Subcutaneous abdominal adipose tissue (tissue), 5 donors: ENCODE data around the gene DMRTA2.

Source experiments
- H3K27ac ChIP-seq: one replicate; pipeline ENCODE4 v1.7.0; 2013; ENCODE audit warnings: low read depth, mild to moderate bottlenecking, inconsistent platforms, low read length, moderate library complexity
- H3K27me3 ChIP-seq, 5 donors: one replicate each; pipeline ENCODE4 v1.7.0; 2013; ENCODE audit warnings: low read length in 5 of 5, inconsistent platforms in 1 of 5; ENCODE audit not compliant: control insufficient read depth in 5 of 5, insufficient read depth in 4 of 5
- H3K36me3 ChIP-seq, 5 donors: one replicate each; pipeline ENCODE4 v1.7.0; 2013; ENCODE audit warnings: low read length in 5 of 5; ENCODE audit not compliant: control insufficient read depth in 5 of 5, insufficient read depth in 5 of 5
- H3K4me1 ChIP-seq, 5 donors: one replicate each; pipeline ENCODE4 v1.7.0; 2013; ENCODE audit warnings: low read length in 5 of 5, mild to moderate bottlenecking in 3 of 5, moderate library complexity in 1 of 5; ENCODE audit not compliant: control insufficient read depth in 5 of 5, insufficient read depth in 5 of 5
- H3K4me3 ChIP-seq, 5 donors: one replicate each; pipeline ENCODE4 v1.7.0; 2013; ENCODE audit warnings: low read length in 5 of 5, low read depth in 1 of 5
- H3K9ac ChIP-seq, 5 donors: one replicate each; pipeline ENCODE4 v1.7.0; 2013; ENCODE audit warnings: low read length in 5 of 5, mild to moderate bottlenecking in 4 of 5, moderate library complexity in 3 of 5
- H3K9me3 ChIP-seq, 5 donors: one replicate each; pipeline ENCODE4 v1.7.0; 2013; ENCODE audit warnings: low read length in 5 of 5; ENCODE audit not compliant: control insufficient read depth in 5 of 5
- donor health status: healthy.
- donor health status: healthy.
- donor health status: healthy.
- donor health status: healthy.
- donor health status: healthy.

Gene DMRTA2

GRCh38 chr1:50418600-50419109 lies 4.6 kb downstream of the DMRTA2 start:
- no peak overlapping the region for H3K9ac ChIP-seq
- peak overlapping the region in 4 of 5 donors; percentile 32 to 66 (median 51) for H3K4me3 ChIP-seq
- peaks cover 0 to 47% (median 41%) of the 10 kb centered on the region in 5 donors for H3K4me1 ChIP-seq
- H3K27me3 ChIP-seq, result peaks cover 67 to 96% (median 90%) of the 10 kb centered on the region in 5 donors
- no peaks in the 10 kb centered on the region for H3K36me3 ChIP-seq
- H3K27ac ChIP-seq, result no peak overlapping the region
- peaks cover 0 to 2% (median 0%) of the 10 kb centered on the region in 5 donors for H3K9me3 ChIP-seq

GRCh38 chr1:50417946-50418599 lies 5.2 kb downstream of the DMRTA2 start:
- Histone ChIP-seq H3K36me3 (no peaks in the 10 kb centered on the region), H3K9me3 (peaks cover under 1 to 5% (median 3%) of the 10 kb centered on the region in 5 donors), H3K4me3 (peak overlapping the region in 4 of 5 donors; percentile 32 to 66 (median 51)), H3K9ac (no peak overlapping the region), H3K27ac (no peak overlapping the region), H3K27me3 (peaks cover 66 to 93% (median 86%) of the 10 kb centered on the region in 5 donors), H3K4me1 (peaks cover 0 to 41% (median 35%) of the 10 kb centered on the region in 5 donors)

GRCh38 chr1:50417507-50417906 lies 5.7 kb downstream of the DMRTA2 start:
- H3K4me1 ChIP-seq, result peaks cover 0 to 35% (median 30%) of the 10 kb centered on the region in 5 donors
- H3K27me3 ChIP-seq, result peaks cover 60 to 90% (median 81%) of the 10 kb centered on the region in 5 donors

DNA sequence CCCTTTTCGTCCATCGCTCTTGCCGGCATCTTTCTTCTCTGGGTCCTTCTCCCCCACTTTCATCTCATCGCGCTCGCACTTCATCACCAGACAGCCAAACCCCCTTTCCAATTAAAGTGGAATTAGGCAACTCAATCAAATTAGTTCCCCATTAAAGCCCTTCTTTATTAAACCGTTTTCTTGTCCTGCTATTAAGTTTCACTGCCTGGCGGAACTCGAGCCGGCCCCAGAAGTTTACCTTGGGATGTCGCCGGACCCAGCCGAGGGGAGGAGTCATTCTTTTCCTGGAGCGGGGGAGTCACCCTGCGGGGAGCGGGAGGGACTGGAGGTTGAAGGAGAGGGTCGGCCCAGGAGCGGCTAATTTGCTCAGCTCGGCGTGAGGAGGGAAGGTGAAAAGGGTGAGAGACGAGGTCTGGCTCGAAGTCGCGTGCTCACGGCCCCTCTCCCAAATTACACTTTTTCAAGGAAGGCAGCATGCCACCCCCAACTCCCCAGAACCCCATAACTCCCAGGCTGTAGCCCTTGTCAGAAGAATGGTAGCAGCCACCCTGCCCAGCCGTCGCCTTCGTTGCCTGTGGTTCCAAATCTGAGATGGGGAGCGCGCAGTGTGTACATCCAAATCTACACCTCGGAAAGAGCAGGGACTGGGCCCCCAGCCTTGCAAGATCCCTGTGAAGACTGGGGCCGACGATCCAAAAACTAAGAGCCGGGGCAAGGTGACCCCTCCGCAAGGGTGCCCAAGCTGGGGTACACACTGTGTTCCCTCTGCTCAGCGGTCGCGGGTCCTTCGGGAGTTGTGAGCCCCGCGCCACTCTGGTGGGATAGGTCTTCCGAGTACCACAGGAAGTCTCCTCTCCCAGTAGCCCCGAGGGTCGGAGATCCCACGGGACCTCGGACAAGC lies 6.4 kb downstream of the DMRTA2 start:
- Histone ChIP-seq H3K9me3 (peaks cover 3 to 9% (median 5%) of the 10 kb centered on the region in 5 donors), H3K36me3 (no peaks in the 10 kb centered on the region), H3K27me3 (peaks cover 54 to 86% (median 74%) of the 10 kb centered on the region in 5 donors), H3K4me1 (peaks cover 0 to 34% (median 28%) of the 10 kb centered on the region in 5 donors), H3K4me3 (no peak overlapping the region), H3K9ac (no peak overlapping the region), H3K27ac (no peak overlapping the region)

More at GRCh38 chr1:50417507-50417906, 5.7 kb downstream of the DMRTA2 start:
- Histone ChIP-seq H3K27ac (no peak overlapping the region), H3K9ac (no peak overlapping the region), H3K36me3 (no peaks in the 10 kb centered on the region), H3K4me3 (no peak overlapping the region), H3K9me3 (peaks cover 3 to 8% (median 5%) of the 10 kb centered on the region in 5 donors)

DNA sequence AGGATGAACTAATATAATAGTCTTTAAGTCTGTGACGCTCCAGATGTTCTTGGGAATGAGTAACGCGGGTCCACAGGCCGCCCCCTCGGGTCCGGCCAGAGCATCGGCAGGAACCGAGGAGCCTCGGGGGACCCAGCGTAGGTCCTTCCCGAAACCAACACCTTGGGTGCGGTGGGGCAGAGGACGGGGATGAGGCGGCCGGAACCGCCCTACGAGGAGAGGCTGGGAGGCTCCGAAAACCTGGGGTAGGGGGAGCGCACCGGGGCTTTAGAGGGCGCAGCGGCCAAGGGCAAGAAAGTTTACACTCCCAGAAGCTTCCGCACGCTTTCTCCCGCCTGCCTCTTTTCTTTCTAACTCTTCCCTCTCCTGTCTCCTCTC lies 7.1 kb downstream of the DMRTA2 start:
- peaks cover 48 to 80% (median 67%) of the 10 kb centered on the region in 5 donors for H3K27me3 ChIP-seq
- H3K4me3 ChIP-seq, result no peak overlapping the region
- H3K9me3 ChIP-seq, result peaks cover 3 to 9% (median 5%) of the 10 kb centered on the region in 5 donors
- H3K36me3 ChIP-seq, result no peaks in the 10 kb centered on the region
- peaks cover 0 to 34% (median 28%) of the 10 kb centered on the region in 5 donors for H3K4me1 ChIP-seq
- H3K27ac ChIP-seq, result no peak overlapping the region
- no peak overlapping the region for H3K9ac ChIP-seq

DNA sequence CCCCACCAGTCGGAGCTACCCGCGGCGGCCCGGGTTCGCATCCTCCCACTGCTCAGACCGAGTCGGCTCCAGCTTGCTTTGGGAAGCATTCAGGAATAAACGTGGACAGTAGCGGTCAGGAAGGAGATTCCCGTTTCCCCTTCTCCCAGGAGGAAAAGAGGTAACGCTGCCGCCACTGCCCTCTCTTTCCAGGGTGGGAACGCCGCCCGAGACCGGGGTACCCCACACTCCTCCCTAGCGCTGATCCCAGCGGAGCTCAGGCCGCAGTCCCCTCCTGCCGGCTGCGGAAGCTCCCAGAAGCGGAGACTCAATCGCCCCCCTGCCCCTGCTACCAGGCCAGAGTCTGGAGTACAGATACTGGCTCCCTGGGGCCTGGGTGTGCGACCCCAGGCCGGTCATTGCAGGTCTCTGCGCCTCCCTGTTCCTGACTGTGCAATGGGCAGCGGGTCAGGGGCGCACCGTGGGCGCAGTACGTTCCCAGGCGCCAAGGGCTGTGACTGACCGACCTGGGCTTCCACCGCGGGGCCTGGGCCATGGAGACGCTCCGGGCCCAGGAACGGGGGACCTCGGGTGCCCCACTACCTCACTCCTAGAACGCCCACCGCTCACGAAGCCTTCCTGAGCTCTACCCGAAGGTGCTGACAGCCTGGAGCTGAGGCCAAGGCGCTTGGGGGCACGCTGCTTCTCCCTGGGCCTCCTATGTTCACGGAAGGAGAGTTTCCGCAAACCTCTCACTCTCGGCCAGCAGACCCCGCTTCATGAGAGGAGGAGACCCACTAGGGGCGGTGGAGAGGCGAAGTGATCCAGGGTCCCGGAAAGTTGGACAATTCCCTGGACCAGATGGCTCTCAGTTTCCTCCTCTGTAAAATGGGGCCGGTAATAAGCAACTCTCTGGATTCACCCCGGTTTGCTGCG lies 7.8 kb downstream of the DMRTA2 start:
- H3K4me3 ChIP-seq, result no peak overlapping the region
- no peaks in the 10 kb centered on the region for H3K36me3 ChIP-seq
- H3K4me1 ChIP-seq, result peaks cover 0 to 27% (median 23%) of the 10 kb centered on the region in 5 donors
- H3K9me3 ChIP-seq, result peaks cover 3 to 9% (median 5%) of the 10 kb centered on the region in 5 donors
- no peak overlapping the region for H3K27ac ChIP-seq
- peaks cover 42 to 74% (median 61%) of the 10 kb centered on the region in 5 donors for H3K27me3 ChIP-seq
- no peak overlapping the region for H3K9ac ChIP-seq

GRCh38 chr1:50414853-50415234 lies 8.4 kb downstream of the DMRTA2 start:
- Histone ChIP-seq H3K27me3 (peaks cover 39 to 68% (median 54%) of the 10 kb centered on the region in 5 donors), H3K27ac (no peak overlapping the region), H3K4me1 (peaks cover 0 to 26% (median 23%) of the 10 kb centered on the region in 5 donors), H3K4me3 (no peak overlapping the region), H3K9me3 (peaks cover 3 to 9% (median 7%) of the 10 kb centered on the region in 5 donors), H3K36me3 (no peaks in the 10 kb centered on the region), H3K9ac (no peak overlapping the region)

DNA sequence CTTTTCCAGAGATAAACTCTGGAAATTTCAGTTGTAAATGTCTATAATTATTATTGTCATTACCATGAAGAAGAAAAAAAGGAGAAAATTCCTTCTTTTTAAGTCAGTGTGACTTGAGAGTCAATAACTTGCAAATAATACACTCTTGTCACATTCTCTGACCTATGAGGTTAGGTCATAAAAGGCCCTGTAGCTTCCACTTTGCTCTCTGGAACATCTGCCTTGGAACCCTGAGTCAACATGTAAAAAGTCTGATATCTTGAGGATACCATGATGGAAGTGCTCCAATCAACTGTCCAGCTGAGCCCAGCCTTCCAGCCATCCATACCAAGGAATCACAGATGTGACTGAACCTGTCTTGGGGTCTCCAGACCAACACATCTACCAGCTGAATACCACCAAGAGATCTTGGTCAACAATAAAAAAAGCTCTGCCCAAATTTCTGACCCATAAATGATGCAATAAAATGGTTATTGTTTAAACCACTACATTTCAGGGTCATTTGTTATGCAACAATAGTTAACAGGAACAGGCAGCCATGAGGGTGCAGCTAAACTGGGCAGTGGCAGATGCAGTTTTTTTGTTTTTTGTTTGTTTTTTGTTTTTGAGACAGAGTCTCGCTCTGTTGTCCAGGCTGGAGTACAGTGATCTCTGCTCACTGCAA lies 10.3 kb downstream of the DMRTA2 start:
- Histone ChIP-seq H3K9me3 (peaks cover 3 to 9% (median 7%) of the 10 kb centered on the region in 5 donors), H3K36me3 (no peaks in the 10 kb centered on the region), H3K27ac (no peak overlapping the region), H3K9ac (no peak overlapping the region), H3K27me3 (peaks cover 29 to 50% (median 40%) of the 10 kb centered on the region in 5 donors), H3K4me3 (no peak overlapping the region), H3K4me1 (peaks cover 0 to 12% (median 9%) of the 10 kb centered on the region in 5 donors)

GRCh38 chr1:50405814-50406213 lies 17.4 kb downstream of the DMRTA2 start:
- no peaks in the 10 kb centered on the region for H3K36me3 ChIP-seq
- H3K9ac ChIP-seq, result no peak overlapping the region
- H3K27me3 ChIP-seq, result no peaks in the 10 kb centered on the region
- H3K4me3 ChIP-seq, result no peak overlapping the region
- peaks cover 0 to 4% (median 0%) of the 10 kb centered on the region in 5 donors for H3K4me1 ChIP-seq
- peaks cover 0 to 4% (median 0%) of the 10 kb centered on the region in 5 donors for H3K9me3 ChIP-seq
- H3K27ac ChIP-seq, result no peak overlapping the region
